GM12872 (cell line): ENCODE data around the gene TOGARAM1.

ENCODE experiments used
- CTCF ChIP-seq: IDR thresholded peaks from 3 replicates; pipeline ENCODE4 v1.5.1; 2011; ENCODE audit warnings: low read depth, mild to moderate bottlenecking, low read length, moderate library complexity; ENCODE audit not compliant: insufficient read depth

Gene TOGARAM1

GRCh38 chr14:45060551-45060950, 98.6 kb downstream of the TOGARAM1 start:
- TF ChIP-seq CTCF: no peak

GRCh38 chr14:45065540-45065939, 103.5 kb downstream of the TOGARAM1 start:
- TF ChIP-seq CTCF: no peak

GRCh38 chr14:45065956-45066355, 104.0 kb downstream of the TOGARAM1 start:
- no peak for TF ChIP-seq CTCF

GRCh38 chr14:45066667-45067066, 104.7 kb downstream of the TOGARAM1 start:
- no peak for TF ChIP-seq CTCF

GRCh38 chr14:45068396-45068795, 106.4 kb downstream of the TOGARAM1 start:
- TF ChIP-seq CTCF: no peak

- TF ChIP-seq CTCF: no peak
These were observed 108.2 kb downstream of the TOGARAM1 start for GRCh38 chr14:45070215-45070614.

GRCh38 chr14:45072126-45072525, 110.1 kb downstream of the TOGARAM1 start:
- TF ChIP-seq CTCF: no peak
